Measurements from ENCODE around the gene PACC1.
A peak's percentile ranks its signal among the peaks of the same experiment; 100 is the strongest.

Gene PACC1

DNA sequence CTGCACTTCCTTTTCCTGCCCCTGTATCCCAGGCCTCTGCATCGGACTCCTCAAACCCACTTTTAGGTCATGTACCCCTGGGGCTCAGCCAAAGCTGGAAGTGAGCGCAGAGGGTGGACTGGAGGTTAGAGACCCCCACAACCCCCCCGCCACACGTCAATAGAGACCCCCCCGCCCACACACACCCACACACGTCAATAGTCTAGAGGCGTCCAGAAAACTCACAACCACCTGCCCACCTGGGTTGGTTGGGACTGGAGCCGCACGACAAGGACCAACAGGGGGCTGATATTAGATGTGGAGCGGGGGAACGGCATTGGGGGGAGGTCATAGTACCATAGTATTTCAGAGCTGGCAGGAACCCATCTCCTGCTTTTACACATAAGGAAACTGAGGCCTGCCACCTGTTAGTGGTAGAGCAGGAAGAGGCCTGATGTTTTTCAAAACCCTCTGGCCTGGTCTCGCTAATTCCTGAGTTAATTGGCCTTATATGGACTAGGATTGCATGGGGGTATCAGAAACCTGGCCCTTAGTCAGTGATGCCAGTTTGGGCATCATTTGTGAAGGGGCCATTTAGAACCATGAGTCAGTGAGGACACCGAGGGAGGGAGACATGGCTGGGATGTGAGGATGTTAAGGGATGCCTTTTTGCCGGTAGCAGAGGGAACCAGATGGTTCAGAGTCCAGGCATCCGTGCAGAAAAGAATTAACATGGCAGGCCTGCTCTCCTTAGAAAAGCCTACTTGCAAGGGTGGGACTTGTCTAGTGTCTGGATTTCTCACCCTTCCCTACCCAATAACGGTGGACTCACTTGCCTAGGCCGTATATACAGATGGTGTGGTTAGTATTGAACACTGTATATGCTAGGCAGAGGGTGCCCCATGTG, 19.1 kb upstream of the PACC1 start:
- H3K9me3 Mint-ChIP-seq, result no peaks in the 10 kb centered on the region
- peaks cover 4% of the 10 kb centered on the region for H3K36me3 Mint-ChIP-seq (ENCODE audit: low read depth)
- TF ChIP-seq, protein P1, sequence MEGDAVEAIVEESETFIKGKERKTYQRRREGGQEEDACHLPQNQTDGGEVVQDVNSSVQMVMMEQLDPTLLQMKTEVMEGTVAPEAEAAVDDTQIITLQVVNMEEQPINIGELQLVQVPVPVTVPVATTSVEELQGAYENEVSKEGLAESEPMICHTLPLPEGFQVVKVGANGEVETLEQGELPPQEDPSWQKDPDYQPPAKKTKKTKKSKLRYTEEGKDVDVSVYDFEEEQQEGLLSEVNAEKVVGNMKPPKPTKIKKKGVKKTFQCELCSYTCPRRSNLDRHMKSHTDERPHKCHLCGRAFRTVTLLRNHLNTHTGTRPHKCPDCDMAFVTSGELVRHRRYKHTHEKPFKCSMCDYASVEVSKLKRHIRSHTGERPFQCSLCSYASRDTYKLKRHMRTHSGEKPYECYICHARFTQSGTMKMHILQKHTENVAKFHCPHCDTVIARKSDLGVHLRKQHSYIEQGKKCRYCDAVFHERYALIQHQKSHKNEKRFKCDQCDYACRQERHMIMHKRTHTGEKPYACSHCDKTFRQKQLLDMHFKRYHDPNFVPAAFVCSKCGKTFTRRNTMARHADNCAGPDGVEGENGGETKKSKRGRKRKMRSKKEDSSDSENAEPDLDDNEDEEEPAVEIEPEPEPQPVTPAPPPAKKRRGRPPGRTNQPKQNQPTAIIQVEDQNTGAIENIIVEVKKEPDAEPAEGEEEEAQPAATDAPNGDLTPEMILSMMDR (IDR thresholded peaks at IDR 0.05; ENCODE audit: unreplicated experiment in 3 of 3), result no peak
- no peaks in the 10 kb centered on the region for H3K27me3 Mint-ChIP-seq (ENCODE audit: low read depth)
- H3K4me1 Mint-ChIP-seq, result peaks cover 12% of the 10 kb centered on the region
- peak overlapping the region; percentile 80 to 87 (median 86) for H3K4me3 Mint-ChIP-seq
- no peak overlapping the region for H3K27ac Mint-ChIP-seq

DNA sequence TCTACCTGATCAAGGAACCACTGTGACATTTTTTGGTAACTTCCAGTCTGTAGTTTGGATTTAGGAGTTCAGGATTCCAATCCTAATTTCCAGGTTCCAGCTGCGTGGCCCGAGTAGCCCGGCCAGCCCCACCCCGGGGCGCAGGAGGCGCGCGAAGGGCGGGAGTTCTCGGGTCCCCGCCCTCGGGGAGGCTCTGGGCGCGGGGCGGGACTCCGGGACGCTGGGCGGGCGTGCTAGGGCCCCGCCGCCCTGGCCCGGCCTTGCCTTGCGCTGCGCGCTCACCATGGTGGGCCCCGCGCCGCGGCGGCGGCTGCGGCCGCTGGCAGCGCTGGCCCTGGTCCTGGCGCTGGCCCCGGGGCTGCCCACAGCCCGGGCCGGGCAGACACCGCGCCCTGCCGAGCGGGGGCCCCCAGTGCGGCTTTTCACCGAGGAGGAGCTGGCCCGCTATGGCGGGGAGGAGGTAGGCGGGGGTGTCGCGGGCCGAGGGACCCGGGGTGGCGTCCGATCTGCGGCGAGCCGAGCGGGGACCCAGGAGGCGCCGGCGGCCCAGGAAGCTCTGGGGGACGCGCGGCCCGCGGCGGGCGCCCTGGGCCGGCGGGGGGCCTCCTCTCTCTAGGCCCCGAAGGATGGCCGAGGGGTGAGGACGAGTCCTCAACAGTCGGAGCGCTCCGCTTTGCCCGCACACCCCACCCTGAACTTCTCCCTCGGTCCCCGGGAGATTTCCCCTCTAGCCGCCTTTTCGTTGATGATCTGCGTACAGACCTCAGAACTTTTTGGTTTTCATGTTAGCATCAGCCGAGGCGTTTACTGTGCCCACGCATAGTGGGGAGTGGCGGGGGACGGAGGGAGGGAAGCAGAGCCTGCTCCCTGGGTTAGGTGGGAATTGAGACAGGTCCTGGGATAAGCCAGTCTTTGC, 18.2 kb upstream of the PACC1 start, which contains the start of gene NENF:
Gene NENF (plus strand): TSS at position 260 of the 916 bp plus-strand sequence. CDS start 24 bp downstream, at position 284.
- peaks cover 9% of the 10 kb centered on the region for H3K4me1 Mint-ChIP-seq
- peak within 1 kb of the TSS; percentile 80 to 87 (median 86) for H3K4me3 Mint-ChIP-seq
- no peak within 1 kb of the TSS for H3K27ac Mint-ChIP-seq
- H3K36me3 Mint-ChIP-seq (ENCODE audit: low read depth), result peaks cover 4% of the 10 kb centered on the region
- TF ChIP-seq, protein P1 (IDR thresholded peaks at IDR 0.05; ENCODE audit: unreplicated experiment in 3 of 3), result no peak
- H3K9me3 Mint-ChIP-seq, result no peaks in the 10 kb centered on the region
- no peaks in the 10 kb centered on the region for H3K27me3 Mint-ChIP-seq (ENCODE audit: low read depth)

DNA sequence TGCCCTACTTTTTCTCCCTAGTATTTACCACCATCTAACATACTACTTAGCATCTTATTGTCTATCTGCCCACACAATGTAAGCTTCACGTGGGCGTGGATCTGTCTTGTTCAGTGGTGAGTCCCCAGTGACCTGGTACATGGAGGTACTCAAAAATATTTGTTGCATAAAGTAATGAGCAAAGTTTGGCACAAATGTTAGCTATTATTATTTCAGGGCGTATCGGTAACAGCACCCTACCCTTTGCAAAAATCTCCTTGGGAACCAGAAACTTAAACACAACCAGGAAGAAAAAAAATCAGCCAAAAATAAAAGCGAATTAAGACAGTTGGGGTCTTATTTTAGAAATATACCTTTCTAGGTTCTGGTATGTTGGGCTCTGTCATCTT, 17.6 kb upstream of the PACC1 start:
- peaks cover 4% of the 10 kb centered on the region for H3K36me3 Mint-ChIP-seq (ENCODE audit: low read depth)
- TF ChIP-seq, protein P1 (IDR thresholded peaks at IDR 0.05; ENCODE audit: unreplicated experiment in 3 of 3), result no peak
- peak overlapping the region; percentile 71 to 86 (median 81) for H3K4me3 Mint-ChIP-seq
- H3K9me3 Mint-ChIP-seq, result no peaks in the 10 kb centered on the region
- H3K27ac Mint-ChIP-seq, result no peak overlapping the region
- H3K4me1 Mint-ChIP-seq, result peaks cover 8% of the 10 kb centered on the region
- no peaks in the 10 kb centered on the region for H3K27me3 Mint-ChIP-seq (ENCODE audit: low read depth)

DNA sequence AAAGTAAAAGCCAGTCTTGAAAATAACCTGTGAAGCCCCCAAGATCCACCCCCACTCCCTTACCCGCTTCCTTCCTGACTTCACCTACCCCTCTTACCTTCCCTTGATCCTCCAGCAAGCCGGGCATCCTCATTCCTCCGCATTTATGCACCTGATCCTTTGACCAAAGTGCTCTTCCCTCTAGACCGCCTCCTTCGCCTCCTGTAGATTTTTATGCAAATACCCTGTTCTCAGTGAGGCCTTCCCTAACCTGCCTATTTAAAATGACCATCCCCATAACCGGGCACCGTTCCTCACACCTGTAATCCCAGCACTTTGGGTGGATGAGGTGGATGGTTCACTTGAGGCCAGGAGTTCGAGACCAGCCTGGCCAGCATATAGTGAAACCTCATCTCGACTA, 17.0 kb upstream of the PACC1 start:
- TF ChIP-seq, protein P1 (IDR thresholded peaks at IDR 0.05; ENCODE audit: unreplicated experiment in 3 of 3), result no peak
- H3K4me3 Mint-ChIP-seq, result peak overlapping the region; percentile 68 to 78 (median 69)
- H3K9me3 Mint-ChIP-seq, result no peaks in the 10 kb centered on the region
- peaks cover 8% of the 10 kb centered on the region for H3K4me1 Mint-ChIP-seq
- H3K27ac Mint-ChIP-seq, result peak overlapping the region in 1 of 3 experiments; percentile 13
- H3K27me3 Mint-ChIP-seq (ENCODE audit: low read depth), result no peaks in the 10 kb centered on the region
- peaks cover 4% of the 10 kb centered on the region for H3K36me3 Mint-ChIP-seq (ENCODE audit: low read depth)

DNA sequence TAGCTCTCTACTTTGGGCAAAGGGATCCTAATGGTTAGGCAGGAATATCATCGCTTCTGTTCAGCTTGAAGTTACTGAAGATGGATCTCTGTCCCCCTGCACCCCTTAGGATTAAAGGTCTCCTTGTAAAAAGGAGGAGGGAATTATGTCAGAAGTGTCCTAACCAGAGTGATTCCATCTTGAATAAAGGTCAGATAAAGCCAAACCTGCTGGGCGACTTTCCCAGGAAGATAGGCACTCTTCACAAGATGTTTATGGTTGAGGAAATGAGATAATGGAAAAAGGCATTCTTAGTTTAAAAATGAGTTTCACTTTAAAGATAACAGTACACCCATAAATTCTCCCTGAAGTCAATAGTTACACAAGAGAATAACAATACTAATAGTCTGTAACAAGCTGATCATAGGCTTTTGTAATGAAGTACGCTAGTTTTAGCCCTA, 16.3 kb upstream of the PACC1 start:
- no peaks in the 10 kb centered on the region for H3K27me3 Mint-ChIP-seq (ENCODE audit: low read depth)
- H3K4me3 Mint-ChIP-seq, result peak overlapping the region; percentile 68 to 78 (median 69)
- H3K4me1 Mint-ChIP-seq, result peaks cover 8% of the 10 kb centered on the region
- H3K27ac Mint-ChIP-seq, result peak overlapping the region in 1 of 3 experiments; percentile 13
- H3K36me3 Mint-ChIP-seq (ENCODE audit: low read depth), result peaks cover 4% of the 10 kb centered on the region
- no peaks in the 10 kb centered on the region for H3K9me3 Mint-ChIP-seq
- TF ChIP-seq, protein P1 (IDR thresholded peaks at IDR 0.05; ENCODE audit: unreplicated experiment in 3 of 3), result no peak

All from nephron (organoid).